GM20000 (cell line): Measurements from ENCODE around the gene NAV3.
A peak's percentile ranks its signal among the peaks of the same experiment; 100 is the strongest.

Experiments
- DNase-seq: peaks from one replicate; pipeline ENCODE4 v3.0.0; 2012; ENCODE audit warnings: low spot score
- CTCF ChIP-seq: IDR thresholded peaks from 2 replicates; pipeline ENCODE4 v1.5.1; 2012; ENCODE audit warnings: mild to moderate bottlenecking, control low read depth; ENCODE audit errors: extremely low read depth, missing control alignments

Gene NAV3

DNA sequence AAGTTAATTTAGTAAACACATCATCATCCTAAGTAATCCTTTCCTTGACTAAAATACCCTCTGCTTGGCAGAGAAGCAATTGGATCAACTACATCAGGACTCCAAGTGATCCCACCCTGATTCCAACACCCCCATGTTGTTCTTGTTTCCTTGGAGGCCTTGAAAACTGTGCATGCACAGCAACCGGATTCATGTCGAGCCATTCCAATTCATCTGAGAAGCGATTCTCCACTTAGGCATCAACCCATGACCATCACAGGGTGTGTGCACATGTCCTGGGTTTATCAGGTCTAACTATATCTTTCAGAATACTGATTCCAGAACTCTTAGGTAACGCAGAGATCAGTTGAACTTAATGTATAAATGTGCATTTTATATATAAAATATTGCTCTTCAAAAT lies 163.0 kb downstream of the NAV3 start:
- TF ChIP-seq CTCF, result no peak
- no peak for DNase-seq

DNA sequence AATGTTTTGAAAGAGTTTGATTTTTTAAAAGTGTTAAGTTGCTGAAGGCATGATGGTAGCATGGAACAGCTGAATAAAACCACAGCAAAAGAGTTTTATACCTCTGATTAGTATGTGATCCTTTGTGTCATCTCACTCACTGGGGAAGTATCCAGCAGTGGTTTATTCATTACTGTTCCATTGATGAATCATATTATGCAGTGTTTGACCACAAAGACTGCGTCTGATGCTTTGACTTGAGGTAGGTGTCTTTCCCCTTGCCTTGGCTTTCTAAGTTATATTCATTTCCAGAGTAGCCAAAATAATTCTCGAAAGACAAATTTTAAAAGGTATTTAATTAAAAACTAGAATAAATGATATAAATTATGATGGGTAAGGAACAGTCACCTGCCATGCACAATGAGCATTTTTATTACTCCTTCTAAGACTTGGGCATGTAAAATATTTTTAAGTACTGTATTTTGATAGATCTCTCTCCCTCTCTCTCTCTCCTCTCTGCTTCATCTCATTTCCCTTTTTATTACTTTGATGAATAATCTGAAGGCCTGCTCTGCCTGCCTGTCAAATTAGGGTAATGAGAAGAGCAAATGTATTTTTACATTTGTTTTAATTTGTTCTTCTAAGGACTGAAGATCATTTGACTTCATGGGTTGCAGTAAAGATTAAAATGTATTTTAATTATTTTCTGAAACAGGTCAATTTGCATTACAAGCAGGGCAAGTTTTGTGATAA lies 164.9 kb downstream of the NAV3 start:
- no peak for TF ChIP-seq CTCF
- peak; percentile 33 for DNase-seq

DNA sequence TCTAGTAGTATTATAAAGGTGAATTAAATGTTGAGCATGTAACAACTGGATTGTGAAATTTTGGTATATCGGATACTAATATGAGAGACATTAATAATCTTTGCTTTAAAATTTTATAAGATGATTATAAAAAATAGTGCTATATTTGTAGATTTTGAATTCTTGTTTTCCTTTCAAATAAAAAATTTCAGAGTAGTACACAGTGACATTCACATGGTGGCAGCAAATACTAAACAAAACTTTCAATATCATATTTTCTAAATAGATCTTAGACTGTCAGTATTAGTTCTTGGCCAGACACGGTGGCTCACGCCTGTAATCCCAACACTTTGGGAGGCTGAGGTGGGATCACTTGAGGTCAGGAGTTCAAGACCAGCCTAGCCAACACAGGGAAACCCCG lies 166.0 kb downstream of the NAV3 start:
- DNase-seq, result no peak
- TF ChIP-seq CTCF, result no peak

- TF ChIP-seq CTCF, result no peak
- DNase-seq, result no peak
Observed at GRCh38 chr12:77998236-77998786, 167.6 kb downstream of the NAV3 start.

DNA sequence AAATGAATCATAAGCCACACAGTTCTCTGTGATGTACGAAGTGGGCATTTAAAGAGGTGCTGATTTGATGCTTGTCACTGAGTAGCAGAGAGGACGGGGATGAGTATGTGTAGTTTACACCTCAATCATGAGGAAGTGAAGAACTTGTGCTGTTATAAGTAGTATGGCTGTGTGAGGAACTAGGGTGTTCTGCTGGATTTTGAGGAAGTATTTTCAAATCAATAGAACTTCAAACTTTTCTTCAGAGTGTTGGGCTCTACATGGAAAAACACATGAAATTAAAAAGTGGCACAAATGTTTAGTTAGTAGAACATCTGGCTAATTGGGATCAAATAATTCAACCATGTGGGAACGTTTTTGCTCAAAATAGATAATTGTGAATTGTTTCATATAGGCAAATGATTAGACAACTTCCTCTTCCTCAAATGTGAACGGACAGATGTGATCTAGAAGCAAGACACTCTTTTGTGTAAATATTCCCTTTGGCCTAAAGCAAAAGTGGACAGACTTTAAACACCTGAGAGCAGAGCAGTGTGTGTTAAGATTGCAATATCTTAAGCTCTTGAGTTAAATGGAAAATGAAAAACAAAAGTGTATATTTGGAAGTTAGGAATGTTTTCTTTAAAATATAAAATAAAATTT lies 168.5 kb downstream of the NAV3 start:
- no peak for TF ChIP-seq CTCF
- peak; percentile 7 for DNase-seq

GRCh38 chr12:78002878-78003277 lies 172.2 kb downstream of the NAV3 start:
- no peak for DNase-seq
- no peak for TF ChIP-seq CTCF

DNA sequence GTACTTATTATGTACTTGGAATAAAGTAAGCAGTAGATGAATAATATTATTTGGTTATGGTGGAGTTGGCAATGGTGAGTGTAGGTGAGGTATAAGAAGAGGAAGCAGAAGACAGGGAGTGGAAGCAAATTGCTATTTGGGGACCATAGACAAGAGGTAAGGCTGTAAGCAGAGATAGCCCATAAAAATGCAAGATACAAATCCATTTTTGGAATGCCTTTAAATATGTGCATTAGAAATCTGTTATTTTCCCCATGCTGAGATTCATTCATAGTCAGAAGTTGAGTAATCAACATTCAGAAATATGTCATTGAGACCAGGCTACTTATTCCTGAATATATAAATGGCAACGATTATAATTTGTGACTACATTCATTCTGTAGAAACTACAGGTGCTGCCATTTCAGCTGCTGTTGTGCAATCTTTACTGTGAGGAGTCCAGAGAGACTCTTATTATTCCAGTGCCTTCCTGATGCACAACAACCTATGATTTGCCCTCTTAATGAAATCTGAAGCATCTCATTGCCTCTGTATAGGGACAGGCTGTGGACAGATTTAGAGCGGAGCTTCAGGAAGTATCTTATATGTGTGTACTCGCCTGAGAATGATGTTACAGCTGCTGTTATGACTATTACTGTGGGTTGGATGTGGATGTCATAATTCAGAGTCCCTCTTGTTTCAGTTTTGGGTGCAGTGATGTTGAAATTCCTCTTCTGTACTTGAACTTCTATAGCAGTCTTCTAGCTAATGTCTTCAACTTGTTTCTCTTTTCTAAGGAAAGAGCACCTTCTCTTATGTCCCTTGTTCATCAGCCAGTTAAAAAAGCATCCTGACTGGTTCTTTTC lies 173.8 kb downstream of the NAV3 start:
- TF ChIP-seq CTCF, result no peak

More for the DNA sequence above, 173.8 kb downstream of the NAV3 start:
- no peak for DNase-seq
